Urinary bladder (tissue), 4 donors: ENCODE measurements around the gene PPP1R3C. TPM values are rescaled to one million over a fixed set of nuclear protein-coding genes. Genes with fewer than 3 reads are reported as not detected.

Experiments
- DNase-seq: peaks from one replicate; pipeline ENCODE4 v3.0.0-alpha.2; 2015; ENCODE audit errors: extremely low spot score
- H3K27ac ChIP-seq: one replicate; pipeline ENCODE4 v1.5.1; 2013; ENCODE audit warnings: low read depth, mild to moderate bottlenecking, moderate library complexity
- H3K36me3 ChIP-seq: one replicate; pipeline ENCODE4 v1.6.1; 2013; ENCODE audit warnings: mild to moderate bottlenecking, moderate library complexity; ENCODE audit not compliant: insufficient read depth
- H3K4me1 ChIP-seq: one replicate; pipeline ENCODE4 v1.6.1; 2013; ENCODE audit warnings: mild to moderate bottlenecking, moderate library complexity; ENCODE audit not compliant: insufficient read depth
- H3K4me3 ChIP-seq: one replicate; pipeline ENCODE4 v1.5.1; 2013; ENCODE audit warnings: low read depth, low read length
- WGBS: extraction: QIAGEN DNeasy Blood & Tissue Kit; methylation state at CpG from one replicate; pipeline ENCODE4 v1.1.7; 2013; 5-methylcytosine and 5-hydroxymethylcytosine counted together
- polyA plus RNA-seq: library from polyadenylated mRNA; stranded (reverse); fragments of 200-250 nt; gene quantifications from one replicate; pipeline ENCODE4 v1.2.3, GENCODE V29; 2013
- total RNA-seq: library from RNA; depleted of rRNA; stranded (reverse); fragments of >200 nt; gene quantifications from one replicate; pipeline ENCODE4 v1.2.3, GENCODE V29; 2014
- donor health status: healthy with polysubstance abuse.
- donor health status: healthy.

The PPP1R3C gene
- total and polyA plus RNA-seq, 2 donors, result 24.5 to 129 TPM

DNA sequence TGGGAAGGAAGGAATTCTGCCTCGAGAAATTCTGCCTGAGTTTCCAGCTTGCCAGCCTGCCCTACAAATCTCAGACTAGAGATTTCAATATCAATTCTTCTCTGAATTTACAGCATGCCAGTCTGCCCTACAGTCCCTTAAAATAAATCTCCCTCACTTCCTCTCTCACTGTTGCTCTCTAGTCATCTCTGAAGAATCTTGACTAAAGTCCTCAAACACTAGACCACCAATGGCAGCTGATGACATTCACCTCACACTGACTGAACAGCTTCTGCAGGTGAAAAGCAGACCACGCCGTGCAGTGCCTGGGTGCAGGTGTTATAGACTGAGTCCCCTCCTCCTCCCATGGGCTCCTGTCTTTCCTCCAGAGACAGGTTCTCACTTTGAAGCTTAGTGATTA is 30.4 kb downstream of the PPP1R3C start:
- no peak for DNase-seq
- Histone ChIP-seq H3K4me3 (no peak overlapping the region), H3K27ac (no peak overlapping the region), H3K4me1 (peaks cover 2% of the 10 kb centered on the region), H3K36me3 (no peaks in the 10 kb centered on the region)
- 83% methylated on average over 3 of the region's 3 CpGs for WGBS

DNA sequence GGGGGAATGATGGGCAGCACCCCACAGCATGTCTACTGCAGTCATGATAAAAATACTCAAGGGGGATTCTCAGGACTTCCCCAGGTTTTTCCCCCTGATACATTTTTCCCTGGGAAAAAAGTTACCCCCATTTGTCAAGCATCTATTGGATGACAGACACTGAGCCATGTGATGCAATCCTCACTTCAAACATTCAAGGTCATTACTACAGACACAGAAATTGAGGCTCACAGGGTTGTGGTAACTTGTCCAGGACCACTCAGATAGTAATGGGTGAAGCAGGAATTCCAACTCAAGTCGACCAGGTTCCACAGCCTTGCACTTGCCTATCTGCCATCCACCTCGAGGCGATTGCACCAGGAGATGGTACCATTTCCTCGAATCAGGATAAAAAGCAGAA is 31.7 kb downstream of the PPP1R3C start:
- no peak overlapping the region for H3K27ac ChIP-seq
- peaks cover 4% of the 10 kb centered on the region for H3K4me1 ChIP-seq
- no peak overlapping the region for H3K4me3 ChIP-seq
- H3K36me3 ChIP-seq, result no peaks in the 10 kb centered on the region
- no peak for DNase-seq
- 90% methylated on average over 4 of the region's 4 CpGs for WGBS

DNA sequence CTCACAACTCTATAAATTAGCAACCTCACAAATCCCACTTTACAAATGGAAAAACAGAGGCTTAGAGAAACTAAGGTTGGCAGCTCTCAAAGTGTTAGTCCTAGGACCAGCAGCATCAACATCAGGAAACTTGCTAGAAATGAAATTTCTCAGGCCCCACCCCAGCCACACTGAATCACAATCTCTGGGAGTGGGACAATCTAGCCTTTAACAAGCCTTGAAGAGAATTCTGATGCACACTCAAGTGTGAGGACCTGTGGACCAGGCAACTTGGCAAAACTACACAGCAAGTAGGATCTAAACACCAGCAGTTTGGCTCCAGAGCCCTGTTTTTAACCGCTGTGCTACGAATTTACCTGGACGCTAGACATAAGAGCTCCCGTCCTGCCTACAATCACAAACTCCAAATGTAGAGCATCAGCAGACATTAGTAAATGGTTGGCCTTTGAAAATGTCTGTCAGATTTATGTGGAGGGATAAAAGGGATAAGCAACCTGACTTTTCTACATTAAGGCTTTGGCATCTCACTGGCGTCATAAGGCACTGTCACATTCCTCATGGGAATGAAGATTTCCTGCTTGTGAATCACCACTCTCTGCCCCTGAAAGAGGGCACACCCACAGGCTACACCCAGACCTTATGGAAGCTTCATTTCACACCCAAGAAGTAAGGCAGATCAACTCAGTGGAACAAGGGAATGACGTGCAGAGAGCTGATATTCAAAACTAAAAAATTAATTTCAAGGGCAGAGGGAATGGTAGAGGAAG is 34.5 kb downstream of the PPP1R3C start:
- Histone ChIP-seq H3K36me3 (no peaks in the 10 kb centered on the region), H3K27ac (no peak overlapping the region), H3K4me3 (no peak overlapping the region), H3K4me1 (peaks cover 4% of the 10 kb centered on the region)
- WGBS, result 49% methylated on average over 6 of the region's 6 CpGs
- no peak for DNase-seq

DNA sequence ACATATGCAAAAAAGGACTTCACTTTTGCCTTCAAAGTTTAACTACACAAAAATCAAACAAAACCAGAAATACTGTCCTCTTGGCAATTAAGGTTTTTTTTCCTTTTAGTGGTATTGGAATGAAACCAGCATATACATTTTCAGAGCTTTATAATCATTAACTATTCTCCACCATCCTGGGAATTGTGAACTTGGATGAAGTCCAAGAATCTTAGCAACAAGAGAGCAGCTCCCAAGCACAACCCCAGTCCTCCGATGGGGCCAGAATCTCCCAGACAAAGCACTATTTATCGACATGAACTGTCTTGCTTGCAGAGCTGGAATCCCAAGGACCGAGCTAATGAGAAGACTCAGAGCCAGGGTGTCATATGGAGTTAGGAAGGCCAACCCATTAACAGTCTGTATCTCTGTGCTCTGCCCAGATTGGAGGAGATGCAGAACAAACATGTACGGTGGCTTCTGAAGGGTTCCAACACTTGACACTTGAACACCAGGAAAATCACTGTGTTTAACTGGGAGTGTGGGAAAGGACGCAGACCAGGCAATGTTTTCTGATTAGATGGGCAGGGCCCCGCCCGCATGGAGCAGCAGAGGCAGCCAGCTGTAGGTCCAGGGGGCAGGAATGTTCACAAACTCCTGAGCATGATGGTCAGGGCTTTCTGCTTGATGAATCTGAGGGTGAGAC is 35.5 kb downstream of the PPP1R3C start:
- DNase-seq, result peak; percentile 62
- Histone ChIP-seq H3K36me3 (no peaks in the 10 kb centered on the region), H3K27ac (no peak overlapping the region), H3K4me1 (peaks cover 4% of the 10 kb centered on the region), H3K4me3 (no peak overlapping the region)
- 36% methylated on average over 7 of the region's 7 CpGs for WGBS

DNA sequence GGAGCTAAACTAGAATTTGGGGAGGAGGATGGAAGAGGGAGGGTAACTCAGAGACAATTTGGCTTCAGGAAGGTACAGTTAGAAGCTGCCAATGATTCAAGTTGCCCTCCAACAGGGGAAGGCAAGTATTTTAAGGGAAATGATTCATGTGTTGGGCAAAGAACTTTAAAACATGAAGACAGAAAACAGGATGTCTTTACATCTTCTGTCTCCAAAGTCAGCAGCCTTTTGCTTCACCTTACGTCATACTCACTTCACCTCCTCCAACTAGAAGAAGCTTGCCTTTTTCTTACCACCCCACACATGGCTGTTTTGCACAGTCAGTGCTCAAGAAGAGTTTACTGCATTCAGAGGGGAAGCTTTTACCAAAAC is 36.1 kb downstream of the PPP1R3C start:
- Histone ChIP-seq H3K4me3 (no peak overlapping the region), H3K27ac (no peak overlapping the region), H3K4me1 (peaks cover 4% of the 10 kb centered on the region), H3K36me3 (no peaks in the 10 kb centered on the region)
- 40% methylated on average over 1 of the region's 1 CpG for WGBS
- DNase-seq, result peak; percentile 51

DNA sequence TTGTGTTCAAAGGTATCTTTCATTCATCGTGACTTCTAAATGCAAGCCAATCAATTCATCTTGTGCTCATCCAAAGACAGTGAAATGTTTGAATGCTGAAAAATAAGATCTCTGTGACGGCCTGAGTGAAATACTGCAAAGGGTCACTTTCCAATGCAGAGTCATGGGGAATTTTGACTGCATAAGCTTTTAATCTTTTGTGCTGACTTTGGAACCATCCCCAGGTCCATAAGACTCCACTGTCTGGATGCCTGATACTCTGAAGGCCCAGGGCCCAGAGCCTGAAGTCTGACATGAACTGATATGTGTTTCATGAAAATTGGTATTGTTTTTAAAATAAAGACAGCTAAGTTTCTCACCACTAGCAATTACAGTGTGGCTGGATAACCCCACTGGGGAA is 39.0 kb downstream of the PPP1R3C start:
- WGBS, result 49% methylated on average over 2 of the region's 2 CpGs
- H3K4me1 ChIP-seq, result peaks cover 4% of the 10 kb centered on the region

DNA sequence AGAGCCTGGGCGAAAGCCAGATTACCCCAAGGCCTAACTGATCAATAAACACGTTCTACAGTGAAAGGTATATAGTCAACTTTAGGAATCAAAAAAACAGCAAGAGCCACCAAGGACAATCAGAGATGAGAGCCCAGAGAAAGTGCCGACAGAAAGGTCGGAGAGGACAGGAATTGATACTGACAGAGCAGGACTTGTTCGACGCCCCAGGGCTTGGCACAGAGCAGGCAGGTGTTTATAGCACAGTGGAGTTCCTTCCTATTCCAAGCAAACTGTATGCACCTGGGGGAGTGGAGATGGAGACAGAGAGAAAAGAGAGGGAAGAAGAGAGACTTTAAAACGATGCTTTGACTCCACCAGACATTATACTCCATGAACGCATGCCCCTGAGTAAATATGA is 39.5 kb downstream of the PPP1R3C start:
- Histone ChIP-seq H3K36me3 (no peaks in the 10 kb centered on the region), H3K4me3 (no peak overlapping the region), H3K4me1 (peaks cover 6% of the 10 kb centered on the region), H3K27ac (no peak overlapping the region)
- WGBS, result 73% methylated on average over 8 of the region's 8 CpGs
- no peak for DNase-seq

More for the DNA sequence above, 39.0 kb downstream of the PPP1R3C start:
- Histone ChIP-seq H3K4me3 (no peak overlapping the region), H3K27ac (no peak overlapping the region), H3K36me3 (no peaks in the 10 kb centered on the region)
- no peak for DNase-seq

DNA sequence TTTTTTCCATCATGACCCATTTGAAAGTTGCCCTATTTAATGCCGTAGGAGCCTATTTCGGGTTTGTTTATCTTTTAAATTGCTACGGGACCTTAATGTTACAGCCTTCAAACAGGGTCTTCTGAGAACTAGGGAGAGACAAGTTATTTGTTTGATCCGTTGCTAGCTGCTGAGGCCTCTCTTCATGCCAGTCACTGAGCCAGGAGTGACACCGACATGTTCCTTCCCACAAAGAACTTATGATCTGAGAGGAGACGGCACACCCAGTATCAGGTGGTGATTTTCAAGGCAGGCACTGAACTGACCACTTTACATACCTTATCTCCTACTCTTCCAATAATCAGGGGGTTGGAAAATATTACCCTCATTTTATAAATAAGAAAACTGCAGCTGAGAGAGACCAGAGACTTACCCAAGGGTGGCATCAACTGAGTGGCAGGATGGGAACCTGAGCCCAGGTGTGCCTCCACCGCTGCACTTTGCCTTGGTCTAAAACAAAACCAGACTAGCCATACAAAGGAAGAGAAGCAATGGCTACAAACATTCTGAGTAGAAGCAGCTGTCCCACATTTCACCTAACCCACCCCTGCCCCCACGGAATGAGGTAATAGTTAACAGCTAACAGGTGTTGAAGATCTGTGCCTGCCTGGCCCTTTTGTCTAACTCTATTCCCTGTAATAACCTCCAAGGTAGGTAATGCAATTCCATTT is 40.5 kb downstream of the PPP1R3C start:
- WGBS, result 48% methylated on average over 8 of the region's 8 CpGs
- H3K4me1 ChIP-seq, result peaks cover 7% of the 10 kb centered on the region

DNA sequence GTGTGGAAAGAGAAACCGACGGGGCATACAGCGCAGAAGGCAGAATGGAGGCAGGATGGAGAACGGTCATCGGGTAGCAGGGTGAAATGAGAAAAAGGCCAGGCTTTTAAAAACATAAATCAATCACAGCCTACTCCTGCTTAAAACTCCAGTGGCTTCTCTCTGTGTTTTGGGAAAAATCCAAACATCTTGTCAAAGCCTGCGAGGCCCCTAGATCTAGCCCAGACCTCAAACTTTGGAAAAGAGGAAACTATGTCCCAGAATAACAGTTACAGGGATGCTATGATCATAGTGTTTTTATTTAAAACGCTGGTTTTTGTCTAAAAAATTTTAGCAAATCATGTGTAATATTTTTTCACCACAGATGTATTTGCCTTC is 41.1 kb downstream of the PPP1R3C start:
- no peaks in the 10 kb centered on the region for H3K36me3 ChIP-seq
- peak; percentile 64 for DNase-seq
- H3K27ac ChIP-seq, result no peak overlapping the region
- 25% methylated on average over 7 of the region's 7 CpGs for WGBS
- no peak overlapping the region for H3K4me3 ChIP-seq
- peaks cover 7% of the 10 kb centered on the region for H3K4me1 ChIP-seq

More for the DNA sequence above, 40.5 kb downstream of the PPP1R3C start:
- DNase-seq, result no peak
- H3K4me3 ChIP-seq, result no peak overlapping the region
- H3K27ac ChIP-seq, result peak overlapping the region; percentile 43
- no peaks in the 10 kb centered on the region for H3K36me3 ChIP-seq

DNA sequence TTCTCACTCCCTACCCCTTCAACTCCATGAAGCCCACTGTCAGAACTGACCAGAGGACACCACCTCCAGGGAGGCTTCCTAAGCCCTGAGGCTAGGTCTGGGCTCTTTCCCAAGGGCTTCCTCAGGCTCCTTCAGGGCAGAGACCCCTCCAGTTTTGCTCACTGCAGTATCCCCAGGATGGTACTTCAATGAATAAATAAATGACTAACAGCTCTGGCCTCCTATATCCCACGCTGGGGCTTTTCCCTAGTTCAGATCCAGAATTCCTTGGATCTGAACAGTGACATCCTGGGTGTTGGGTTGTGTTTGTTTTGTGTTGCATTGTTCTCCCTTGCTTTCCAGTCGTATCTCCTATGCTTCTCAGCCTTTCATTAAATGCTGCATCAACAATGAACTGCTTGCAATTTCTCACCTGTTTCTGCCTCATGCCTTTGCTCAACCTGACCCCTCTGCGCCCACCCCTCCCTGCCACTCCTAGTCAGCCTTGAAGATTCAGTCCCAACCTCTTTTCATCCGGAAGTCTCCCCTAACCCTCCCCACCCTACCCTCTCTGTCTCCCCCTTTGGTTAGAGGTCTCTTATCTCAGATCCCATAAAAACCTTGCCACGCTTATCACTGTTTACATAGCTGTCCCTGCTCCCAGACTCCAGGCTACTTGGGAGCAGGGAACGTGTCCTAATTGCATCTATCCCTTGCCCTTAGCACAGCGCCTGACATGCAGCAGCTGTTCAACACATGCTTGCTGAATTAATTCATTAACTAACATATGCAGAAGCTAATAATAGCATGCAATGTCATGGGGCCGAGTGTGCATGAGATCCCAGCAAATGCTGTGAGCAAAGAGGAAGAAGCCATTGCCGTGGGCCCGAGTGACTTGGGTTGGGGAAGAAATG is 41.7 kb downstream of the PPP1R3C start:
- peak; percentile 63 for DNase-seq
- WGBS, result 19% methylated on average over 10 of the region's 10 CpGs
- Histone ChIP-seq H3K4me1 (peaks cover 5% of the 10 kb centered on the region), H3K36me3 (no peaks in the 10 kb centered on the region), H3K4me3 (no peak overlapping the region), H3K27ac (peak overlapping the region; percentile 19)

DNA sequence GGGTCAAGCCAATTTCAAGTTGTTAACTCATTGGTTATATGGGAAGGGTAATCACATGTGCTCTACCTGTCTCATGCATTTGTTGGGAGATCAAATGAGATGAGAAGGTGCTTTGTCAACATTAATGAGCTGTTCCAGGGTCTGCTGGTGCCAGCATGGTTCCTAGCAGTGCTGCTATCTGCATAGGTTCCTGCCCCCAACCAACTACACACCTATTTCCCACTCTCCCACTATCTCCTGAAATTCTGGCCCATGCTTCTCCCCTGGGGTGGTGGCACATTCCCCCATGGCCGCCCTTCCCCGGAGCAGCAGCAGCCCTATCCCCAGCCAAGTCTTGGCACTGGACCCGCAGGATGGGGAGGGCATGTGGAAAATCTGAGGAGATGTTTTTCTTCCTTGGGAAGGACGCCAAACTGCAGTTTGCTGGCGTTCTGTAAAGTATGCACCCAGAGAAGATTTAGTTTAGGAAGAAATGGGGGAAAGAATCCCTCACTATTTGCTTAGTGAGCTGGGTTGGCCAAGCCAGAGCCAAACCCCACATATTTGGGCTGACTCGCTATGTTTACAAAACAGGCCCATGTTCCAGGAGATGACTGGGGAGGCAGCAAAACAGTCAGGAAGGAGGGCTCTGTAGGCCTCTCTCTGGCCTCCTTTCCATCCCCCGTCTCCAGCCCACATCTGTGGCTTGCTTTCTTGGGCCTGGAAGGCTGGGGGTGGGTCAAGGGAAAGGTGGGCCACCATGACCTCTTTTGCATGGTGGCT is 42.5 kb downstream of the PPP1R3C start:
- Histone ChIP-seq H3K27ac (peak overlapping the region; percentile 19), H3K36me3 (no peaks in the 10 kb centered on the region), H3K4me1 (peaks cover 5% of the 10 kb centered on the region), H3K4me3 (no peak overlapping the region)
- peak; percentile 37 for DNase-seq
- WGBS, result 19% methylated on average over 7 of the region's 7 CpGs

DNA sequence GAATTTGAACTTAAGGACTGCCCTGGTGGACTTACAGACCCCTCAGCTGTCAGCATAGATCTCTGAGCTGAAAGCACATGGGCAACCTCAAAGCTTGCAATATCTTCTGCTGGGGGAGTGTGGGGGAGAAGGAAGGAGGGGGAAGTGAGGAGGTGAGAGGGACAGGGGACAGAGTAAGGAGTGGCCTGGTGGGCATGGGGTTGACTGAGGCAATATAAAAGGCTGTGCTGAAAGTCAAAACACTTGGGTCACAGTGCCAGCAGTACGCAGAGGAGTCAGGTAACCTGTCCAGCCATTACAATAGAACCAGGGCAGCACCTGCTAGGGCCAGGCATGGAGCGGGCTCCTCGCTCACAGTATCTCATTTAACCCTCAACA is 43.2 kb downstream of the PPP1R3C start:
- 82% methylated on average over 3 of the region's 3 CpGs for WGBS
- H3K36me3 ChIP-seq, result no peaks in the 10 kb centered on the region
- no peak for DNase-seq
- H3K27ac ChIP-seq, result no peak overlapping the region
- no peak overlapping the region for H3K4me3 ChIP-seq
- peaks cover 5% of the 10 kb centered on the region for H3K4me1 ChIP-seq
